HG03457 (cell line): ENCODE results near the gene RAB18.
"Not testable (repeated sequence)": the region's sequence is repeated elsewhere in the genome, so short reads cannot be mapped to it uniquely, and the experiment has no call there.

Source experiments
- ATAC-seq: cut with Tn5 transposase; IDR thresholded peaks from one replicate; pipeline ENCODE4 v1.9.1; 2021; ENCODE audit warnings: moderate number of reproducible peaks; ENCODE audit not compliant: unreplicated experiment

RAB18 gene

GRCh38 chr10:27503498-27504006 lies 552 bp upstream of the RAB18 start:
- ATAC-seq = no peak

- ATAC-seq = no peak
These were observed 830 bp downstream of the RAB18 start for GRCh38 chr10:27504808-27505460.

- not testable (repeated sequence) for ATAC-seq
These were observed 1.4 kb downstream of the RAB18 start for GRCh38 chr10:27505537-27505936.

- no peak for ATAC-seq
These were observed 2.2 kb downstream of the RAB18 start for GRCh38 chr10:27506280-27506679.

- no peak for ATAC-seq
These were observed 8.4 kb downstream of the RAB18 start for GRCh38 chr10:27512548-27512947.

- ATAC-seq = no peak
These were observed 9.5 kb downstream of the RAB18 start for GRCh38 chr10:27513451-27514191.

- ATAC-seq = no peak
These were observed 10.1 kb downstream of the RAB18 start for GRCh38 chr10:27514243-27514642.

- ATAC-seq = no peak
These were observed 14.2 kb downstream of the RAB18 start for GRCh38 chr10:27518261-27518660.

- no peak for ATAC-seq
These were observed 21.7 kb downstream of the RAB18 start for GRCh38 chr10:27525819-27526218.

- ATAC-seq = no peak
These were observed 22.1 kb downstream of the RAB18 start for GRCh38 chr10:27526242-27526641.

GRCh38 chr10:27527666-27528295 lies 23.7 kb downstream of the RAB18 start:
- no peak for ATAC-seq

GRCh38 chr10:27529010-27529783 lies 25.1 kb downstream of the RAB18 start:
- no peak for ATAC-seq

GRCh38 chr10:27530477-27530876 lies 26.4 kb downstream of the RAB18 start:
- no peak for ATAC-seq

GRCh38 chr10:27531336-27531847 lies 27.3 kb downstream of the RAB18 start:
- ATAC-seq = no peak

- ATAC-seq = no peak
These were observed 30.1 kb downstream of the RAB18 start for GRCh38 chr10:27534161-27534700.

- no peak for ATAC-seq
These were observed 31.2 kb downstream of the RAB18 start for GRCh38 chr10:27535317-27535716.

- no peak for ATAC-seq
These were observed 32.3 kb downstream of the RAB18 start for GRCh38 chr10:27536437-27536836.

- no peak for ATAC-seq
These were observed 33.1 kb downstream of the RAB18 start for GRCh38 chr10:27537166-27537565.

GRCh38 chr10:27537787-27538186 lies 33.7 kb downstream of the RAB18 start:
- no peak for ATAC-seq

GRCh38 chr10:27540672-27541071 lies 36.6 kb downstream of the RAB18 start:
- no peak for ATAC-seq
